Thyroid gland (tissue), 4 donors: ENCODE results near the gene ATXN7L1.

Experiments used
- CTCF ChIP-seq, 6 experiments: fragments of 200-600 bp in 3 of 6; fragments of 450-650 bp in 3 of 6; sonication (generic) in 3 of 6; IDR thresholded peaks; one replicate each; pipeline ENCODE4 v1.5.1; 2016 to 2019; ENCODE audit warnings: antibody characterized with exemption in 6 of 6, mild to moderate bottlenecking in 2 of 6, inconsistent platforms in 1 of 6, moderate library complexity in 1 of 6
- POLR2A ChIP-seq, 2 donors: fragments of 450-650 bp; IDR thresholded peaks; one replicate each; pipeline ENCODE4 v1.6.1; 2017; ENCODE audit warnings: antibody characterized with exemption in 2 of 2, mild to moderate bottlenecking in 2 of 2, moderate library complexity in 1 of 2

- TF ChIP-seq POLR2A (IDR thresholded peaks at IDR 0.05) (peak in 1 of 2 donors; percentile 41), CTCF (IDR thresholded peaks at IDR 0.05) (no peak)
Observed at GRCh38 chr7:105691680-105692564, 184.5 kb downstream of the ATXN7L1 start.
